HEK293 (cell line): ENCODE data around the gene DCD.

Experiments
- CTCF ChIA-PET: fragments of 350-600 bp; formaldehyde crosslinking; extraction: SDS; loops from one replicate; lab custom pipeline; 2021; ENCODE audit warnings: antibody characterized with exemption; lab: Yijun Ruan, JAX
- POLR2A ChIA-PET: fragments of 300-600 bp; formaldehyde crosslinking; extraction: SDS; loops from one replicate; lab custom pipeline; 2020; ENCODE audit warnings: antibody characterized with exemption, inconsistent platforms; lab: Yijun Ruan, JAX
- H3K27ac ChIP-seq: fragments of 200-500 bp; sonication (Bioruptor generic); 2 replicates; pipeline ENCODE4 v1.5.1; 2014; ENCODE audit warnings: low read depth, low read length, control low read depth, inconsistent platforms; ENCODE audit errors: extremely low read depth
- H3K36me3 ChIP-seq, 2 experiments: fragments of 200-500 bp in 1 of 2; sonication (Bioruptor generic) in 1 of 2; 1 replicate in 1 of 2; 2 replicates in 1 of 2; pipeline ENCODE4 v1.5.1; 2014 to 2017; ENCODE audit warnings: inconsistent platforms in 2 of 2, low read length in 2 of 2; ENCODE audit not compliant: control insufficient read depth in 2 of 2, insufficient read depth in 1 of 2
- H3K4me1 ChIP-seq: fragments of 200-500 bp; sonication (Bioruptor generic); 2 replicates; pipeline ENCODE4 v1.5.1; 2014; ENCODE audit warnings: mild to moderate bottlenecking, low read length, inconsistent platforms; ENCODE audit not compliant: control insufficient read depth, insufficient read depth
- H3K4me3 ChIP-seq: 2 replicates; pipeline ENCODE4 v1.5.1; 2011; ENCODE audit warnings: low read depth, mild to moderate bottlenecking, control low read depth, low read length, moderate library complexity
- H3K9me3 ChIP-seq: fragments of 200-500 bp; sonication (Bioruptor generic); 2 replicates; pipeline ENCODE4 v1.5.1; 2014; ENCODE audit warnings: low read depth, low read length, inconsistent platforms; ENCODE audit not compliant: control insufficient read depth, insufficient read depth
- EGR2 ChIP-seq: fragments of 450-650 bp; formaldehyde crosslinking; IDR thresholded peaks from 2 replicates; pipeline ENCODE4 v1.5.1; 2016; ENCODE audit warnings: low read depth, missing biosample characterization, missing genetic modification characterization
- KLF10 ChIP-seq: fragments of 450-650 bp; IDR thresholded peaks from 2 replicates; pipeline ENCODE4 v1.5.1; 2018; ENCODE audit warnings: missing biosample characterization, mild to moderate bottlenecking, missing genetic modification characterization
- MEIS1 ChIP-seq: sonication (generic); formaldehyde crosslinking; IDR thresholded peaks from 2 replicates; pipeline ENCODE4 v1.8.1; 2022; ENCODE audit warnings: missing genetic modification reagents, mild to moderate bottlenecking, borderline replicate concordance
- OVOL3 ChIP-seq: fragments of 450-650 bp; formaldehyde crosslinking; IDR thresholded peaks from 2 replicates; pipeline ENCODE4 v1.5.1; 2016; ENCODE audit warnings: missing biosample characterization, missing genetic modification characterization
- PBX3 ChIP-seq: sonication (generic); formaldehyde crosslinking; IDR thresholded peaks from 2 replicates; pipeline ENCODE4 v1.8.1; 2022; ENCODE audit warnings: mild to moderate bottlenecking, moderate library complexity, missing genetic modification reagents
- SP3 ChIP-seq: fragments of 450-650 bp; formaldehyde crosslinking; IDR thresholded peaks from 2 replicates; pipeline ENCODE4 v1.5.1; 2016; ENCODE audit warnings: missing biosample characterization, missing genetic modification characterization
- TCF7L2 ChIP-seq: IDR thresholded peaks from 2 replicates; pipeline ENCODE4 v1.6.1; 2011; ENCODE audit warnings: low read depth, mild to moderate bottlenecking, inconsistent platforms, low read length, moderate library complexity, borderline replicate concordance
- ZFHX2 ChIP-seq: fragments of 450-650 bp; formaldehyde crosslinking; conservative IDR thresholded peaks from 2 replicates; pipeline ENCODE4 v1.5.1; 2016; ENCODE audit warnings: missing biosample characterization, missing genetic modification characterization
- ZFP3 ChIP-seq: fragments of 450-650 bp; formaldehyde crosslinking; IDR thresholded peaks from 2 replicates; pipeline ENCODE4 v1.5.1; 2016; ENCODE audit warnings: low read depth, missing biosample characterization, missing genetic modification characterization
- ZIC2 ChIP-seq: fragments of 450-650 bp; formaldehyde crosslinking; IDR thresholded peaks from 2 replicates; pipeline ENCODE4 v1.5.1; 2016; ENCODE audit warnings: missing biosample characterization, missing genetic modification characterization
- ZNF132 ChIP-seq: fragments of 450-650 bp; formaldehyde crosslinking; IDR thresholded peaks from 2 replicates; pipeline ENCODE4 v1.5.1; 2017; ENCODE audit warnings: missing biosample characterization, missing genetic modification characterization, borderline replicate concordance
- ZNF324 ChIP-seq: fragments of 450-650 bp; formaldehyde crosslinking; IDR thresholded peaks from 2 replicates; pipeline ENCODE4 v1.5.1; 2016; ENCODE audit warnings: missing biosample characterization, missing genetic modification characterization
- ZNF354C ChIP-seq: fragments of 450-650 bp; formaldehyde crosslinking; IDR thresholded peaks from 2 replicates; pipeline ENCODE4 v1.5.1; 2016; ENCODE audit warnings: missing biosample characterization, missing genetic modification characterization, low read depth, borderline replicate concordance
- ZNF391 ChIP-seq: fragments of 450-650 bp; formaldehyde crosslinking; IDR thresholded peaks from 2 replicates; pipeline ENCODE4 v1.5.1; 2016; ENCODE audit warnings: low read depth, missing biosample characterization, missing genetic modification characterization, borderline replicate concordance
- ZNF416 ChIP-seq: fragments of 450-650 bp; formaldehyde crosslinking; IDR thresholded peaks from 2 replicates; pipeline ENCODE4 v1.5.1; 2016; ENCODE audit warnings: missing biosample characterization, missing genetic modification characterization
- ZNF473 ChIP-seq: fragments of 450-650 bp; formaldehyde crosslinking; IDR thresholded peaks from 2 replicates; pipeline ENCODE4 v1.5.1; 2017; ENCODE audit warnings: missing biosample characterization, missing genetic modification characterization
- ZNF501 ChIP-seq: fragments of 450-650 bp; formaldehyde crosslinking; IDR thresholded peaks from 2 replicates; pipeline ENCODE4 v1.5.1; 2016; ENCODE audit warnings: missing biosample characterization, missing genetic modification characterization
- ZNF571 ChIP-seq: fragments of 450-650 bp; formaldehyde crosslinking; IDR thresholded peaks from 2 replicates; pipeline ENCODE4 v1.5.0; 2017; ENCODE audit warnings: missing biosample characterization, missing genetic modification characterization
- ZNF645 ChIP-seq: fragments of 450-650 bp; formaldehyde crosslinking; IDR thresholded peaks from 2 replicates; pipeline ENCODE4; 2016; ENCODE audit warnings: missing biosample characterization, missing genetic modification characterization
- ZNF654 ChIP-seq: fragments of 450-650 bp; formaldehyde crosslinking; IDR thresholded peaks from 2 replicates; pipeline ENCODE4 v1.5.1; 2016; ENCODE audit warnings: low read depth, missing biosample characterization, missing genetic modification characterization
- ZNF701 ChIP-seq: fragments of 450-650 bp; formaldehyde crosslinking; IDR thresholded peaks from 2 replicates; pipeline ENCODE4 v1.5.1; 2016; ENCODE audit warnings: missing biosample characterization, missing genetic modification characterization
- ZNF76 ChIP-seq: fragments of 450-650 bp; formaldehyde crosslinking; IDR thresholded peaks from 2 replicates; pipeline ENCODE4; 2016; ENCODE audit warnings: low read depth, missing biosample characterization, missing genetic modification characterization, borderline replicate concordance
- ZNF791 ChIP-seq: fragments of 450-650 bp; formaldehyde crosslinking; IDR thresholded peaks from 2 replicates; pipeline ENCODE4 v1.5.1; 2016; ENCODE audit warnings: missing biosample characterization, missing genetic modification characterization
- ZSCAN30 ChIP-seq: fragments of 450-650 bp; IDR thresholded peaks from 2 replicates; pipeline ENCODE4 v1.5.1; 2018; ENCODE audit warnings: missing biosample characterization, mild to moderate bottlenecking, missing genetic modification characterization, moderate library complexity

The DCD gene

GRCh38 chr12:54688309-54689033 is 40.3 kb upstream of the DCD start:
- CTCF ChIA-PET = interaction anchor here (0.6 to 5.0 kb wide), 3 partner anchors 9 to 213 kb away, joined by 3 to 18 read pairs (median 4); no protein-coding TSS in a partner anchor
- POLR2A ChIA-PET = no interaction called here
- no peak for TF ChIP-seq ZNF701 (tag by site-specific recombination)
- no peak for TF ChIP-seq ZNF391
- TF ChIP-seq ZNF324 (tag by site-specific recombination) = no peak
- H3K4me1 ChIP-seq = no peaks in the 10 kb centered on the region; the same call in 1 of the 2 replicates
- H3K36me3 ChIP-seq = no peaks in the 10 kb centered on the region
- no peak overlapping the region for H3K4me3 ChIP-seq
- H3K27ac ChIP-seq = no peak overlapping the region
- no peaks in the 10 kb centered on the region for H3K9me3 ChIP-seq

- no peaks in the 10 kb centered on the region for H3K36me3 ChIP-seq
- CTCF ChIA-PET = interaction anchor here (0.6 to 1.8 kb wide), 4 partner anchors 26 to 193 kb away, joined by 3 to 5 read pairs (median 4); no protein-coding TSS in a partner anchor
Measured at GRCh38 chr12:54684636-54685630, 36.8 kb upstream of the DCD start.

GRCh38 chr12:54683398-54683797 is 35.2 kb upstream of the DCD start:
- Histone ChIP-seq H3K27ac (no peak overlapping the region), H3K9me3 (no peaks in the 10 kb centered on the region), H3K4me1 (no peaks in the 10 kb centered on the region; the same call in 1 of the 2 replicates), H3K4me3 (no peak overlapping the region), H3K36me3 (no peaks in the 10 kb centered on the region)
- TF ChIP-seq EGR2 (tag by site-specific recombination) (no peak), ZIC2 (tag by site-specific recombination) (peak; percentile 17; the same call in 1 of the 2 replicates)
- POLR2A ChIA-PET = no interaction called here
- CTCF ChIA-PET = interaction anchor here (0.6 to 1.6 kb wide), 3 partner anchors 24 to 85 kb away, joined by 3 to 4 read pairs (median 3); no protein-coding TSS in a partner anchor

More at GRCh38 chr12:54684636-54685630, 36.8 kb upstream of the DCD start:
- TF ChIP-seq KLF10 (tag by site-specific recombination) = no peak
- no peak for TF ChIP-seq TCF7L2
- no peak for TF ChIP-seq ZNF416
- no peak for TF ChIP-seq ZNF645 (tag by site-specific recombination)
- no peak for TF ChIP-seq SP3 (tag by site-specific recombination)
- TF ChIP-seq ZNF571 (tag by site-specific recombination) = no peak
- no peak for TF ChIP-seq ZSCAN30 (tag by site-specific recombination)
- no peak for TF ChIP-seq ZNF354C (tag by site-specific recombination)
- TF ChIP-seq ZNF791 (tag by site-specific recombination) = no peak; the same call in 1 of the 2 replicates
- TF ChIP-seq PBX3 (CRISPR knock-in tag) = no peak
- TF ChIP-seq OVOL3 = no peak
- no peak for TF ChIP-seq ZNF473 (tag by site-specific recombination)
- no peak for TF ChIP-seq ZNF391
- no peak for TF ChIP-seq ZFHX2 (tag by site-specific recombination)
- TF ChIP-seq ZNF132 (tag by site-specific recombination) = no peak
- TF ChIP-seq ZFP3 (tag by site-specific recombination) = no peak
- no peak for TF ChIP-seq ZNF501
- no peak for TF ChIP-seq ZNF654 (tag by site-specific recombination)
- TF ChIP-seq ZNF76 = no peak
- TF ChIP-seq MEIS1 (CRISPR knock-in tag) = no peak
- H3K27ac ChIP-seq = no peak overlapping the region
- H3K4me1 ChIP-seq = no peaks in the 10 kb centered on the region; the same call in 1 of the 2 replicates
- H3K4me3 ChIP-seq = no peak overlapping the region
- POLR2A ChIA-PET = no interaction called here
- H3K9me3 ChIP-seq = no peaks in the 10 kb centered on the region
